Measurements from ENCODE around the gene SLC37A1. TPM values are rescaled to one million over a fixed set of nuclear protein-coding genes. Genes with fewer than 3 reads are reported as not detected.

Gene SLC37A1
- total and polyA plus RNA-seq, 5 donors from 2014 or later = 2.8 to 18.8 (median 3.6) TPM

DNA sequence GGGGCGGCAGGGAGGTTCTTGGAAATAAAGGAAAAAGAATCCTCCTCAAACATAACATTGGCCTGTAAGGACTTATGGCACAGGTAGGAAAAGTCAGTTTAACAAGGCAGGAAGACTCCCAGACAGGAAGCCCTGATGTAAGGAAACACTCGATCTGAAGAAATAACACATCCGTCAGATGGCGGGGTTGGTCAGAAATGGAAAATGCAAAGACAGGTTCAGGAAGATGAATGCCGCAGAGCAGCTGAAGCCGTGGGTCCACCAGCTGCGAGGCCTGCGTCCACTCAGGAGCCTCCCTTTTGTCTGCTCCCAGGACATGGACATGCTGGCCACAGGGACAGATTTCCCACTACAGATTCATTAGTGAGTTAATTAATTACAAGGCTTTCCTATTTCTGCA lies 21.5 kb upstream of the SLC37A1 start:
- Histone ChIP-seq H3K4me3 (ENCODE audit: low read depth, low read length) (no peak overlapping the region), H3K36me3 (ENCODE audit: control insufficient read depth, insufficient read depth, low read length) (no peaks in the 10 kb centered on the region), H3K27ac (ENCODE audit: insufficient read depth, low read length, poor library complexity, severe bottlenecking) (no peak overlapping the region), H3K4me1 (ENCODE audit: control insufficient read depth, insufficient read depth, low read length, poor library complexity, severe bottlenecking) (peaks cover 15% of the 10 kb centered on the region), H3K9me3 (ENCODE audit: control insufficient read depth in 2 of 2, low read length in 2 of 2) (no peaks in the 10 kb centered on the region), H3K27me3 (ENCODE audit: control insufficient read depth, insufficient read depth, low read length) (peaks cover 5% of the 10 kb centered on the region)
- Mint-ChIP-seq H3K27me3 (peaks cover 39% of the 10 kb centered on the region), H3K4me1 (peaks cover 0 to 17% (median 10%) of the 10 kb centered on the region in 4 donors), H3K36me3 (no peaks in the 10 kb centered on the region), H3K9me3 (peaks cover 0 to 2% (median 0%) of the 10 kb centered on the region in 7 donors), H3K27ac (no peak overlapping the region), H3K4me3 (peak overlapping the region in 1 of 4 donors; percentile 32)
- DNase-seq = no peak
- no peak for ATAC-seq (ENCODE audit: low read depth in 2 of 2)

- H3K27ac ChIP-seq (ENCODE audit: insufficient read depth, low read length, poor library complexity, severe bottlenecking) = no peak overlapping the region
- H3K27me3 Mint-ChIP-seq = peaks cover 34% of the 10 kb centered on the region
- no peak overlapping the region for H3K4me3 ChIP-seq (ENCODE audit: low read depth, low read length)
- H3K27me3 ChIP-seq (ENCODE audit: control insufficient read depth, insufficient read depth, low read length) = no peaks in the 10 kb centered on the region
- no peaks in the 10 kb centered on the region for H3K36me3 ChIP-seq (ENCODE audit: control insufficient read depth, insufficient read depth, low read length)
- DNase-seq = no peak
- H3K9me3 Mint-ChIP-seq = peaks cover 0 to 1% (median 0%) of the 10 kb centered on the region in 7 donors
- H3K4me1 ChIP-seq (ENCODE audit: control insufficient read depth, insufficient read depth, low read length, poor library complexity, severe bottlenecking) = peaks cover 15% of the 10 kb centered on the region
- H3K27ac Mint-ChIP-seq = no peak overlapping the region
- no peak for ATAC-seq (ENCODE audit: low read depth in 2 of 2)
- H3K4me1 Mint-ChIP-seq = peaks cover 0 to 18% (median 11%) of the 10 kb centered on the region in 4 donors
- no peaks in the 10 kb centered on the region for H3K9me3 ChIP-seq (ENCODE audit: control insufficient read depth in 2 of 2, low read length in 2 of 2)
- peak overlapping the region in 2 of 4 donors; percentile 16 to 24 for H3K4me3 Mint-ChIP-seq
- no peaks in the 10 kb centered on the region for H3K36me3 Mint-ChIP-seq
These were observed 20.3 kb upstream of the SLC37A1 start for GRCh38 chr21:42493109-42494060.

- no peaks in the 10 kb centered on the region for H3K36me3 ChIP-seq (ENCODE audit: control insufficient read depth, insufficient read depth, low read length)
- no peak for DNase-seq
- no peaks in the 10 kb centered on the region for H3K9me3 Mint-ChIP-seq
- H3K27me3 ChIP-seq (ENCODE audit: control insufficient read depth, insufficient read depth, low read length) = no peaks in the 10 kb centered on the region
- H3K4me3 ChIP-seq (ENCODE audit: low read depth, low read length) = no peak overlapping the region
- no peaks in the 10 kb centered on the region for H3K9me3 ChIP-seq (ENCODE audit: control insufficient read depth in 2 of 2, low read length in 2 of 2)
- H3K4me1 Mint-ChIP-seq = peaks cover 0 to 18% (median 11%) of the 10 kb centered on the region in 4 donors
- H3K27ac ChIP-seq (ENCODE audit: insufficient read depth, low read length, poor library complexity, severe bottlenecking) = no peak overlapping the region
- H3K4me3 Mint-ChIP-seq = peak overlapping the region in 3 of 4 donors; percentile 87 to 93 (median 91)
- H3K36me3 Mint-ChIP-seq = no peaks in the 10 kb centered on the region
- H3K27ac Mint-ChIP-seq = no peak overlapping the region
- ATAC-seq (ENCODE audit: low read depth in 2 of 2) = no peak
- peaks cover 26% of the 10 kb centered on the region for H3K27me3 Mint-ChIP-seq
- H3K4me1 ChIP-seq (ENCODE audit: control insufficient read depth, insufficient read depth, low read length, poor library complexity, severe bottlenecking) = peaks cover 15% of the 10 kb centered on the region
These were observed 18.6 kb upstream of the SLC37A1 start for GRCh38 chr21:42495027-42495426.

- Mint-ChIP-seq H3K27ac (peak overlapping the region in 2 of 3 donors; percentile 89 to 98), H3K4me3 (peak overlapping the region; percentile 87 to 93 (median 89)), H3K27me3 (peaks cover 23% of the 10 kb centered on the region), H3K36me3 (no peaks in the 10 kb centered on the region), H3K4me1 (peaks cover 0 to 19% (median 12%) of the 10 kb centered on the region in 4 donors), H3K9me3 (no peaks in the 10 kb centered on the region)
- ATAC-seq (ENCODE audit: low read depth in 2 of 2) = no peak
- Histone ChIP-seq H3K9me3 (ENCODE audit: control insufficient read depth in 2 of 2, low read length in 2 of 2) (no peaks in the 10 kb centered on the region), H3K4me1 (ENCODE audit: control insufficient read depth, insufficient read depth, low read length, poor library complexity, severe bottlenecking) (peaks cover 15% of the 10 kb centered on the region), H3K27ac (ENCODE audit: insufficient read depth, low read length, poor library complexity, severe bottlenecking) (no peak overlapping the region), H3K27me3 (ENCODE audit: control insufficient read depth, insufficient read depth, low read length) (no peaks in the 10 kb centered on the region), H3K36me3 (ENCODE audit: control insufficient read depth, insufficient read depth, low read length) (no peaks in the 10 kb centered on the region), H3K4me3 (ENCODE audit: low read depth, low read length) (peak overlapping the region; percentile 62)
- DNase-seq = no peak
These were observed 17.9 kb upstream of the SLC37A1 start for GRCh38 chr21:42495765-42496119.

GRCh38 chr21:42496120-42496838 lies 17.4 kb upstream of the SLC37A1 start, which contains the start of gene RSPH1:
TSS of gene RSPH1 (minus strand) at chr21:42496224. CDS start at chr21:42496186, 38 bp downstream.
- H3K9me3 Mint-ChIP-seq = no peaks in the 10 kb centered on the region
- H3K4me1 ChIP-seq (ENCODE audit: control insufficient read depth, insufficient read depth, low read length, poor library complexity, severe bottlenecking) = peaks cover 15% of the 10 kb centered on the region
- H3K27ac ChIP-seq (ENCODE audit: insufficient read depth, low read length, poor library complexity, severe bottlenecking) = peak within 1 kb of the TSS; percentile 73
- no peaks in the 10 kb centered on the region for H3K27me3 ChIP-seq (ENCODE audit: control insufficient read depth, insufficient read depth, low read length)
- peak within 1 kb of the TSS; percentile 87 to 93 (median 89) for H3K4me3 Mint-ChIP-seq
- H3K36me3 Mint-ChIP-seq = no peaks in the 10 kb centered on the region
- peak; percentile 98 to 100 (median 99) for DNase-seq
- peak; percentile 96 for ATAC-seq (ENCODE audit: low read depth in 2 of 2)
- H3K4me3 ChIP-seq (ENCODE audit: low read depth, low read length) = peak within 1 kb of the TSS; percentile 62
- H3K27me3 Mint-ChIP-seq = peaks cover 18% of the 10 kb centered on the region
- H3K27ac Mint-ChIP-seq = peak within 1 kb of the TSS; percentile 61 to 98 (median 89)
- no peaks in the 10 kb centered on the region for H3K9me3 ChIP-seq (ENCODE audit: control insufficient read depth in 2 of 2, low read length in 2 of 2)
- H3K36me3 ChIP-seq (ENCODE audit: control insufficient read depth, insufficient read depth, low read length) = no peaks in the 10 kb centered on the region
- H3K4me1 Mint-ChIP-seq = peaks cover 0 to 19% (median 12%) of the 10 kb centered on the region in 4 donors

DNA sequence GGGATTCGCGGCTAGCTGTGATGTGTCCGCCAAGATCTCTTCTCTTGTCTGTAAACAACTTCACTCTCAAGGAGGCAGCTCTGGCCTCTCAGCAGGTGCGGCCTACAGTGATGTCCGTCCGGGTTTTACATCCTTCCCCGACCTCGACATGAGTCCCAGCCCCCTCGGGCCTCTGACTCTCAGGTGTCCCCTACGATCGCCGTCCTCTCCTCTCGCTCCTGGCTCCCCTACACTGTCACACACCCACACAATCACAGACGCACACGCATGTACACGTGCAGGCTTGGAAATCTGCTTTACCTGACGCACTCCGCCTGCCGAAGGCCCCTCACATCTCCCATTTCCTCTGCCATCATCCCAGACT lies 16.8 kb upstream of the SLC37A1 start:
- peak overlapping the region; percentile 73 for H3K27ac ChIP-seq (ENCODE audit: insufficient read depth, low read length, poor library complexity, severe bottlenecking)
- ATAC-seq (ENCODE audit: low read depth in 2 of 2) = no peak
- H3K36me3 ChIP-seq (ENCODE audit: control insufficient read depth, insufficient read depth, low read length) = no peaks in the 10 kb centered on the region
- Mint-ChIP-seq H3K36me3 (no peaks in the 10 kb centered on the region), H3K4me1 (peaks cover 0 to 19% (median 12%) of the 10 kb centered on the region in 4 donors), H3K9me3 (no peaks in the 10 kb centered on the region), H3K4me3 (peak overlapping the region; percentile 87 to 93 (median 89)), H3K27ac (peak overlapping the region; percentile 61 to 98 (median 89)), H3K27me3 (peaks cover 18% of the 10 kb centered on the region)
- H3K4me1 ChIP-seq (ENCODE audit: control insufficient read depth, insufficient read depth, low read length, poor library complexity, severe bottlenecking) = peaks cover 15% of the 10 kb centered on the region
- no peaks in the 10 kb centered on the region for H3K9me3 ChIP-seq (ENCODE audit: control insufficient read depth in 2 of 2, low read length in 2 of 2)
- peak overlapping the region; percentile 57 for H3K4me3 ChIP-seq (ENCODE audit: low read depth, low read length)
- DNase-seq = no peak
- H3K27me3 ChIP-seq (ENCODE audit: control insufficient read depth, insufficient read depth, low read length) = no peaks in the 10 kb centered on the region

DNA sequence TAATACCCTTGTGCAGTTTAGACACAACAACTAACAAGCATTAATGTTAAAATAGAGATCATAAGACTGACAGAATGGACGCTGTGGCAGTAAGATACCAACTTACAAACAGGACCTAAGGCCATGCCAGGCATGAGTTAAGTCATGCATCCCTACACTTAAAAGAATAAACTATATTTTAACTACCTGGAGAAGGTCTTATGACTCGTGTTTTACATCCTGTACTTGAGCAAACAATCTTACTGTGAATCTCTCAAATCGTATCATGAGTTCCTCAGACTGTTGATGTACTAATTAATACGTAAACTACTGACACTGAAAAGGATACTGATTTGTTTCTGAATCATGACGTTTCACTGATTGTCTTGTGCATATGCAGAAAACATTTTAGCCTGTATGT lies 15.6 kb upstream of the SLC37A1 start:
- Histone ChIP-seq H3K9me3 (ENCODE audit: control insufficient read depth in 2 of 2, low read length in 2 of 2) (no peaks in the 10 kb centered on the region), H3K27me3 (ENCODE audit: control insufficient read depth, insufficient read depth, low read length) (no peaks in the 10 kb centered on the region), H3K27ac (ENCODE audit: insufficient read depth, low read length, poor library complexity, severe bottlenecking) (no peak overlapping the region), H3K4me1 (ENCODE audit: control insufficient read depth, insufficient read depth, low read length, poor library complexity, severe bottlenecking) (peaks cover 15% of the 10 kb centered on the region), H3K4me3 (ENCODE audit: low read depth, low read length) (no peak overlapping the region), H3K36me3 (ENCODE audit: control insufficient read depth, insufficient read depth, low read length) (no peaks in the 10 kb centered on the region)
- H3K36me3 Mint-ChIP-seq = no peaks in the 10 kb centered on the region
- no peak for DNase-seq
- no peaks in the 10 kb centered on the region for H3K9me3 Mint-ChIP-seq
- H3K27ac Mint-ChIP-seq = no peak overlapping the region
- no peak for ATAC-seq (ENCODE audit: low read depth in 2 of 2)
- H3K27me3 Mint-ChIP-seq = peaks cover 15% of the 10 kb centered on the region
- peaks cover 0 to 19% (median 11%) of the 10 kb centered on the region in 4 donors for H3K4me1 Mint-ChIP-seq
- peak overlapping the region in 2 of 4 donors; percentile 58 to 79 for H3K4me3 Mint-ChIP-seq
